HG02678 (cell line): ENCODE data around the gene DSCAML1.

Experiments used
- ATAC-seq: cut with Tn5 transposase; IDR thresholded peaks from one replicate; pipeline ENCODE4 v1.9.1; 2021; ENCODE audit warnings: mild to moderate bottlenecking, moderate library complexity; ENCODE audit not compliant: unreplicated experiment

The DSCAML1 gene, protein sequence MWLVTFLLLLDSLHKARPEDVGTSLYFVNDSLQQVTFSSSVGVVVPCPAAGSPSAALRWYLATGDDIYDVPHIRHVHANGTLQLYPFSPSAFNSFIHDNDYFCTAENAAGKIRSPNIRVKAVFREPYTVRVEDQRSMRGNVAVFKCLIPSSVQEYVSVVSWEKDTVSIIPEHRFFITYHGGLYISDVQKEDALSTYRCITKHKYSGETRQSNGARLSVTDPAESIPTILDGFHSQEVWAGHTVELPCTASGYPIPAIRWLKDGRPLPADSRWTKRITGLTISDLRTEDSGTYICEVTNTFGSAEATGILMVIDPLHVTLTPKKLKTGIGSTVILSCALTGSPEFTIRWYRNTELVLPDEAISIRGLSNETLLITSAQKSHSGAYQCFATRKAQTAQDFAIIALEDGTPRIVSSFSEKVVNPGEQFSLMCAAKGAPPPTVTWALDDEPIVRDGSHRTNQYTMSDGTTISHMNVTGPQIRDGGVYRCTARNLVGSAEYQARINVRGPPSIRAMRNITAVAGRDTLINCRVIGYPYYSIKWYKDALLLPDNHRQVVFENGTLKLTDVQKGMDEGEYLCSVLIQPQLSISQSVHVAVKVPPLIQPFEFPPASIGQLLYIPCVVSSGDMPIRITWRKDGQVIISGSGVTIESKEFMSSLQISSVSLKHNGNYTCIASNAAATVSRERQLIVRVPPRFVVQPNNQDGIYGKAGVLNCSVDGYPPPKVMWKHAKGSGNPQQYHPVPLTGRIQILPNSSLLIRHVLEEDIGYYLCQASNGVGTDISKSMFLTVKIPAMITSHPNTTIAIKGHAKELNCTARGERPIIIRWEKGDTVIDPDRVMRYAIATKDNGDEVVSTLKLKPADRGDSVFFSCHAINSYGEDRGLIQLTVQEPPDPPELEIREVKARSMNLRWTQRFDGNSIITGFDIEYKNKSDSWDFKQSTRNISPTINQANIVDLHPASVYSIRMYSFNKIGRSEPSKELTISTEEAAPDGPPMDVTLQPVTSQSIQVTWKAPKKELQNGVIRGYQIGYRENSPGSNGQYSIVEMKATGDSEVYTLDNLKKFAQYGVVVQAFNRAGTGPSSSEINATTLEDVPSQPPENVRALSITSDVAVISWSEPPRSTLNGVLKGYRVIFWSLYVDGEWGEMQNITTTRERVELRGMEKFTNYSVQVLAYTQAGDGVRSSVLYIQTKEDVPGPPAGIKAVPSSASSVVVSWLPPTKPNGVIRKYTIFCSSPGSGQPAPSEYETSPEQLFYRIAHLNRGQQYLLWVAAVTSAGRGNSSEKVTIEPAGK (N-terminal part only)

DNA sequence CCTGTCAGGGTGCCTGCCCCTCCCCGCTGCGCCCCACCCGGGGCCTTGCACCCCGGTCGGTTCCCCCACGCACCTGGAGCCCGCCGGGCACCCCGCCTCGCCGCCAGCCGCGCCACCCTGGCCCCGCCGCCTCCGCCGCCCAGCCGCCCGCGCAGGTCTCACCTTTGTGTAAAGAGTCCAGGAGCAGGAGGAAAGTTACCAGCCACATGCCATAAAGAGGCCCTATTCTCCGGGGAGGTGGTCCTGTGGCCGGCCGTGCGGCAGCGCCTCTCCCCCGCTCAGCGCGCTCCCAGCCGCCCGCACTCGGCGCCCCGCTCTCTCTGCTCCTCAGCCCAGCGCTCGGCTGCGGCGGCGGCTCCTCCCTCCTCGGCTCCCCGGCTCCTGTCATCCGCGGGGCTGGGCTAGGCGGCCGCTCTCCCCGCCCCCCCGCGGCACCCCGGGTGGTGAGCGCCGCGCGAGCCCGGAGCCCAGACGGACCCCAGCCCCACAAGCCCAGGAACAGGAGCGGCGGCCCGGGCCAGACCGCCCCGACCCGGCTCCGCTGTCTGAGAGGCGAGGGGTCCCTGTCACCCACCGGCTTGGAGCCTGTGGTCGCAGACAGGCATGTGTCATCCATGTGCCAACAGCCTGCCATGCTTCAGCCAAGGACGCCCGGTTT is at the start of gene DSCAML1:
Gene DSCAML1 (minus strand): TSS at position 345 of the 658 bp plus-strand sequence. CDS start 137 bp downstream, at position 208.
- ATAC-seq = no peak

DNA sequence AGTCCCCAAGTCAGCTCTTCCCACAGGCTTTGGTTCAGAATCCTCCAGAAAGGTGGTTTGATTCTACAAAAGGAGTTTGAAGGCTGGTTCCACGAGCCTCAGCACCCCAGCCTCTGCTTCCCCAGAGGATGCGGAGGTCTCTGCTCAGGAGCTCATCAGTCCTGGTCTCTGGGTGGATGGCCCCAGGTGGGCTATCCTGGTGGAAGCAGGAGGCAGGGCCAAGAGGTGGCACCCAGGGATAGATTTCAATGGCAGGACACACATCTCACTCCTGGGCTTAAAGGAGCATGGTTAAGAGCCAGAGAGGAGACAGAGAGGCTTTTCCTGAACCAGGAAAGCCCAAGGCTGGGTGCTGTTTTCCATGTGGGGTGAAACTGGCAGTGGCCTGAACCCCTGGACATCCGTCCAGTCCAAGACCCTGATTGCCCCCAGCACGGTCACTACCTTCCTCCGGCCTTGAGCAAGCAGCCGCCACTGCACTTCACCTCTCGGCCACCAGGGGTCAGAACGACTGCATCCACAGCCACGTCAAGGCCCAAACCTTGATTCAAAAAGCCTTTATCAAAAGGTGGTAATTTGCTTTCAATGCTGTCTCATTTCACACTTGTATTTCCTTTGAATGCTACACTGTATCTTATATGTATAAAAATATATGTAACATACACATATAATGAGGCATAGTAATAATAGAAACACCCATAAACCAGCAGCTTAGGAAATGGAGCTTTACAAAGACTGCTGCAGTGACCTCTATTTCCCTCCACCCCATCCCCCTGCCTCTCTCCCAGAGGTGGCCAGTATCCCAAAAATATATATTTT is 46.9 kb upstream of the DSCAML1 start:
- no peak for ATAC-seq

DNA sequence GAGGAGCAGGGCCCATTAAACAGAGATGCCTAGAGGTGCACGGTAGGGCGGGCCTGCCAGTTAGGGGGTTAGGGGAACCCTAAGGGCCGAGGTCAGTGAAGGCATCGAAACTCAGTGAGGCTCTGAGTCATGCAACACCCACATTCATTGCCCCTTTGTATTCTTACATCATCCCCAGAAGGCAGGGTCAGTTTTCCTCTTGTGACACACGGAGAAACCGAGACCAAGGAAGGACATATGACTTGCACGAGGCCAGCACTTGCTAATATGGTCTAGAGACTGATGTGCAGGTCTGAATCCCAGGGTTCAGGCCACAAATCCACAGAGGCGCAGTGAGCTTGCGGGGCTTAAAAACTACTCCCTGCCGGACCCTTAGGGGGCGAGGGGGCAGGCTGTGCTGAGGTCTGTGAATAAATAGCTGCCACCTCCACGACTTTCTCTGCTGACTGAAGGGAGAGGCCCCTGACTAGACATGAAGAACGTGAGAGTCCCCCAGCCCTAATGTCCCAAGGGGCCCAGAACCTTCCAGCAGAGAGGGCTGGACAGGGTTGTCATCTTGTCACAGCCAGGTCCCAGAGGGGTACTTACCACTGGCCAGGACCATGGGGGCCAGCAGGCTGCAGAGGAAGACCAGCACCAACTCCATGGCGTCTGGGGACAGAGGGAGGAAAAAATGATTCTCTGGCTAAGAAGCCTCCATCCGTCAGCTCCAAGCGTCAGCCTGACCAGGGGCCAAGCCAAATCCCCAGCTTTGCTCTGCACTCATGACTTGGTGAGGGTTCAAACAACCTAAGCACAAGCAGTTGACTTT is 45.3 kb upstream of the DSCAML1 start:
- ATAC-seq = no peak

DNA sequence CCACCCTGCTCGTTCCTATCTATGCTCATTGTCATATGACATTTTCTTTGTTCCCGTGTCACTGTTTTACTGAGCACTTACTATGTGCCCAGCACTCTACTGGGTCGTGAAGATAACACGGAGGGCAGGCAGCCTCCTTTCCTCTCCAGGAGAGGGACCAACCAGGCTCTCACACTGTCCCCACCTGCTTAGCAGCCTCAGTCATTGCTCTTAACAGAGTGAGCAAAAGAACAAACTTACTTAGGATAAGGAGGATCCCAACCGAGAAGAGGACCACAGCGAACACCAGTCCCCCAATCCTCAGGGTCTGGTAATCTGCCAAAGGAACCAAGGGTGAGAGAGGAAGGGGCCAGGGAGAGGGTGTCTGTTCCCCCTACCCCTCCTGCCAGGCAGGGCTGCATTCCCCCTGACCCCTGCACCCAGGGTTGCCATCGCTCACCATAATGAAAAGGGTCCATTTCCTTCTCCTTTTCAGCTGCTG is 44.6 kb upstream of the DSCAML1 start:
- no peak for ATAC-seq

DNA sequence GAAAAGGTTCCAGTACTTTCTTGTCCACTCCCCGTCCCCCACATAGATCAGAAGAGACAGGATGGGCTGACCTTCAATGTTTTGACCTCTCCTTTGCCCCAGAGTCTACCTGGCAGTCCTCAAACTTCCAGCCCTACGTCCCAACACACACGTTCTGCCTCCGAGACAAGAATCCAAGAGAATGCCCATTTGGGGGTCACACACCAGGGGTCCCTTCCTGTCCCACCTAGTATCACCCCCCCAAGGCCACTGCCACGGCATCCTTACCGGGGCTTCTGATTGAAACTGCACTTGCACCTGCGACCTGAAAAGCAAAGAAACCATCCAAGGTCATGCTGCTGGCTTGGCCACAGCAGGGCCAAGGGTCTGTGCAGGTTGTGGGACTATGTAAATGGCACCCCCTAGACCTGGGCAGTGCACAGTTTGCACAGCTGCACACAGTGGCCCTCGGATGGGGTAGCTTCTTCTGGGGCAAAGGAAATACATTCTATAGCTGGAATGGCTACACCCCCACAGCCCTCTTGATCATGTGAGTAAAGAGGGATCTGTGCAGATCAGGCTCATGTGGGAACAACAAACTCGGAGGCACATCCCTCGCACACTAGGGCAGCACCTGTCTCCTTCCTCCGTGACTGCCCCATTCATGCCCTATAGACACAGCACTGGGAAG is 44.0 kb upstream of the DSCAML1 start:
- no peak for ATAC-seq

DNA sequence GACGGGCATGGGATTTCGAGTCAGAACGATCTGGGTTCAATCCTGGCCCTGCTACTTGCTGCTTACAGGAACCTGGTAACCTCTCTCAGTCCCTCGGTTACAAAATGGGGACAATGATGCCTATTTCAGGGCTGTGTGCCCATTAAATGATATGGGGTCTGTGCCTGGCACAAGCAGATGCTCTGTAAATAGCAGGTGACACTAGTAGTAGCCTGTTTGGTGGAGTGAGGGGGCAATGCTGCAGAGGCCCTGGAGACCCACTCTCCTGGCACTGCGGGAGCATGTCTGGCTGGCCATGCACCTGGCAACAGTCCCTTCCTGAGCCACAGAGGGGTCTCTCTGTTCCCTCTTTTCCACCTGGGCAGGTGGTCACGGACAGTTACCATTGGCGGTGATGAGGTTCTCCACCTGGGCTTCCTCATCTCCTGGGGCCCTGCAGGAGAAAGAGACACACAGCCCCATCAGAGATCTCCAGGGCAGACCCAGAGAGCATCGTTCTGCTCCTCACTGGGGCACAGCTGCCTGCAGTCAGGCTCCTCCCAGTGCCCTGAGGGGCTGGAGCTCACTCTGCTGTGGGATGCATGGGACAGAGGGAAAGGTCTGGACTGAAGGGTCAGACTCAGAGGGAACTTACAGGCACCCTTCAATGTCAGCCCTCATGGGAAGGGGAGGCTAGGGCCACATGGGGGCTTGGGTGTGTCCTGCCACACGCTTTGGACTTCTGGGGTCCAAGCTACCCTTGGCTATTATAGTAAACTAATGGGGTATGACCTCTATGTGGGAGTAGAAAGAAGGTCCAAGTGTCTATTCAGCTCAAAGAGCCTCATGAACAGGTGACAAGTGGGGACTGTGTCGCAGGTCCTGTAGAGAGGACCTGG is 43.2 kb upstream of the DSCAML1 start:
- no peak for ATAC-seq

DNA sequence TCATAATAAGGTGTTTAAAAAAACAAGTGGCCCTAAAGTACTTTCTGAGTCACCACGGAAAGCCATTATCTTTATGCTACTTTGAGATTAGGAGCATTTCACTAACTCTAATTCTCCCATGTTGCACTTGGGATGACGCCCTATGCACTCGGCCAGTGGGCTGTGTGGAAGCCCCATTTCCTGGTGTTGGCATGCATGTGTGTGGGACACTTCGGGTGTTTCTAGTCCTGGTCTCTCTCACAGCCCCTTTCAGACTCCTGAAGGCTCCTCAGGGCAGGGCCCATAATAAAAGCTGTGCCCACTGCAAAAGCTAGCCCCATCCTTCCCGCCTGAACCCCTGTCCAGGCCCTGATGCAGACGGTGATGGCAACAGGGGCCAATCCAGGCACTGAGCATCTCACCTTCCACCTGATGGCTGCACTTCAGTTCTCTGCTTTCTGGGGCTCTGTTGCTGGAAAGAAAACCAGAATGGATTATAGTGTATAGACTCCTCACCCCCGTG is 42.4 kb upstream of the DSCAML1 start:
- ATAC-seq = no peak

DNA sequence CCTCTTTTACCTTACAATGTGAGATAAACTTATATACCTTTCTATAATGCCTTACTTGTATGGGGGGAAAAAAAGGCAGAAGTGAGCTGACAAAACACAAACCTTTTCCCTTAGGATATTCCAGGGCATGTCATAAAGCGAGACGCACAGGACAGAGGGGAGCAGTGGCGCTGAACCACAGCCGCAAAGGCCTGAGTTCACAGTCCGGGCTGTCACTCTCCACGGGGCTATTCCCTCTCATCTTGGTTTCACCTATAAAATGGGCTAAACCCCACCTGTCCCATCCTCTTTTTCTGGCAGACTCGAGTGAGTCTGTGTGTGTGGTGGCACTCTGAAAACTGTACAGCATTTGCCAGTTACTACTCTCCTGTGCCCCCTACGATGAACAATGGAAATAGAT is 41.9 kb upstream of the DSCAML1 start:
- no peak for ATAC-seq

DNA sequence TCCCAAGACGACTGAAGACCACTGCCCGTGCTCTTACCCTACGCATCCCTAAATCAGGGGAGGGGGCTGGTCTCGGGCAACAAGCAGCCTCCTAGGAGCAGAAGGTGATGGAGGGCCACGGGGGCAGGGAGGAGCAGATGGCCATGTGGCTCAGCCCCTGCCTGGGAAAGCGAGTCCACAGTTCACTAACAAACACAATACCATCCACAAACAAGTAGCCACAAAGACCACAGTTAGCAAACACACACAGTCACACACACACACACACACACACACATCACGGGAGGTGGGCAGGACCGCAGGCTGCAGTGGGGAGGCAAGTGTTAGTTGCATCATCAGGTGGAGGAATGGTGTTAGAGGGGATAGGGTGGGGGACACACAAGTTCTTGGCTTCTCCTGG is 40.8 kb upstream of the DSCAML1 start:
- ATAC-seq = no peak

DNA sequence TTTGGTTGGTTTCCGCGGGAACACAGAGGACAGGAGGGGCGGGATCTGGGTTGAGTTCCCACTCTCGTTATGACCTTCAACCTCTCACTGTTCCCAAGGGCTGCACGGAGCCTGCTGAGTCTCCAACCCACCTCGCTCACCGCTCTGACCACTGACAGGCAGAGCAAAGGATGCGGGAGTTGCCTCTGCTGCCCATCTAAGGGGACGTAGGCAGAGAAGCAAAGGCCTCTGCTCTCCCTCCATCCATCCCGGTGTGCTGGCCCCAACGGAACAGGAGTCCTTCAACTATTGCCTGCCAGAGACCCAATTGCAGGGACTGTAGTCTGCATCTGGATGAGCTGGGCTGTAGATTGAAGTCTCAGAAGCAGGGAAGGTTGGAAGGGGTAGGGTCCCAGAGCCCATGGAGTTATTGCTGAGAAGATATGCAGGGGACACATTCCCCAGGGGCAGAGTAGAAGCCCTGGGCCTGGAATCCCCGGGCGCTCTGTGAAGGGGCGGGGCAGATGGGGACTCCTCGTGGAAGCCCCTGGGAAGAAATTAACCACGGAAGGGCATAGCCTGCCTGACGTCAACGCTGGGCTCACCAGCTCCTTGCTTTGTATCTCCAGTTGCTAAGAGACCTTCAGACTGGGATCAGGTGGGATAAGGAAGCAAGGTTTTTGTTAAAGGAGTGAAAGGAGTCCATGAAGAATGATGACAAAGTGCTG is 40.2 kb upstream of the DSCAML1 start:
- ATAC-seq = no peak

DNA sequence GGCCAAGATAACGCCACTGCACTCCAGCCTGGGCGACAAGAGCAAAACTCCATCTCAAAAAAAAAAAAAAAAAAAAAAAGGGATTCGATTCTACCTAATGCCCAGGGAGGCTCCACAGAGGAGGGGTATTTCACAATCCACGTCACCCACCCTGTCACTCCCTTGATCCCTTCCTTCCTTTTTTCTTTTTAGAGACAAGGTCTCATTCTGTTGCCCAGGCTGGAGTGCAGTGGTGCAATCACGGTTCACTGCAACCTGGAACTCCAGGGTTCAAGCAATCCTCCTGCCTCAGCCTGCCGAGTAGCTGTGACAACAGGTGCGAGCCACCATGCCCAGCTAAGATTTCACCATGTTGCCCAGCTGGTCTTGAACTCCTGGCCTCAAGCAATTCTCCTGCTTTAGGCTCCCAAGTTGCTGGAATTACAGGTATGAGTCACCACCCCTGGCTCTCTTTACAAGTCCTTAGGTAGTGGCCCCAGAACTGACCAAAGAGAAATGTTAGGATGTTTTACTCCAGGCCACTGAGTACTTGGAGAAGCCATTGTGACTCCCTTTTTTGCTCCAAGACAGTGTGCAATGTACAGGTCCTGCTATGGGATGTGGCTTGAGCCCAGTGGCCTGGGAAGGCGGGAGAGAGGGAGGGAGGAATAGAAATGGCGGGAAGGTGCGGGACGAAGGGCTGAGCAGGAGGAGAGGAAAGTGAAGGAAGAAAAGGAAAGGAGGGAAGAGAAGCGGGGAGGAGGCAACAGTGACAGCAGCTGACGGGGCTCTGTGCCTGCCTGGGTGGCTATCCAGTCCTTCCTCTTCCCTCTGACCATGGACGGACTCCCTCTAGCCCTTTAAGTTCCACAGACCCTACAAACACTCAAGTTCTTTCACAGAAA is 39.3 kb upstream of the DSCAML1 start:
- no peak for ATAC-seq

DNA sequence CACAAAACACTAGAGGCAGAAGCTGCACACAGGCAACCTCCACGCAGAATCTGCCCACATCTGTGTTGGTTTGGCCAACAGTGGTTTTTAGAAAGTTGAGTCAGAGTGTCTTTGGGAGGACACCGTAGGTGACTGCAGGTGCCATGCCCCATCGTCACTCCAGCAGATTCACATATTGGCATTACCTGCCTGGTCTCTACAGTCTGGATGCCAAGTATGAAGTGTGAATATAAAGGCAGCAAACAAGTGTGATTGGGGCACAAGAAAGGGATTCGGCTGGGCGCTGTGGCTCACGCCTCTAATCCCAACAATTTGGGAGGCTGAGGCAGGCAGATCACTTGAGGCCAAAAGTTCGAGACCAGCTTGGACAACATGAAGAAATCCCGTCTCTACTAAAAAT is 38.6 kb upstream of the DSCAML1 start:
- no peak for ATAC-seq

DNA sequence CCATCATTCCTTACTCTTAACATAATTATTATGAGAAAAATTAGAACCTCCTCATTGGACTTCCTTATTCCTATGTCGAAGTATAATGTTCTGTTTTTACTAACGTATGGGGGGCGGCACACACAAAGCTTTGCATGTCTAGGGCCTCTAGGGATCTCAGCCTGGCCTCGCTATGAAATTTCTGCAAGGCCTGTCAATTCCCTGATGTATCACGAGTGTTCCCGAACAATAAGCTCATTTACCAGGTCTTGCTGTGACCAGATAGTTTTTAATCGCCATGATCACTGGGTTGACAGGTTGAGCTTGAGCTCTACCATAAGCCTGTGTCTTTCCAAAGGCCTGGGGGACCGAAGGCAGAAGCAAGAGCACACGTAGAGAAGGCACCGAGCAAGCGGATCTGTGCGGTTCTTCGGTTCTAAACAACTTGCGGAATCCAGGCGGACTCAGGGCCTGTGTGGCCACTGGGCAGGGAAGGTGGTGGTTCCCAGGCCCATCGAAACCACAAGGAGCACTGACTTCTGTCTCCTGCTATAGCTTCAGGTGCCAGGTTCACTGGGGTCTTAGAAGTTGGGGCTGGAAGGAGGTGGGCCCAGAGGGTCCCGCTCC is 37.9 kb upstream of the DSCAML1 start:
- no peak for ATAC-seq

DNA sequence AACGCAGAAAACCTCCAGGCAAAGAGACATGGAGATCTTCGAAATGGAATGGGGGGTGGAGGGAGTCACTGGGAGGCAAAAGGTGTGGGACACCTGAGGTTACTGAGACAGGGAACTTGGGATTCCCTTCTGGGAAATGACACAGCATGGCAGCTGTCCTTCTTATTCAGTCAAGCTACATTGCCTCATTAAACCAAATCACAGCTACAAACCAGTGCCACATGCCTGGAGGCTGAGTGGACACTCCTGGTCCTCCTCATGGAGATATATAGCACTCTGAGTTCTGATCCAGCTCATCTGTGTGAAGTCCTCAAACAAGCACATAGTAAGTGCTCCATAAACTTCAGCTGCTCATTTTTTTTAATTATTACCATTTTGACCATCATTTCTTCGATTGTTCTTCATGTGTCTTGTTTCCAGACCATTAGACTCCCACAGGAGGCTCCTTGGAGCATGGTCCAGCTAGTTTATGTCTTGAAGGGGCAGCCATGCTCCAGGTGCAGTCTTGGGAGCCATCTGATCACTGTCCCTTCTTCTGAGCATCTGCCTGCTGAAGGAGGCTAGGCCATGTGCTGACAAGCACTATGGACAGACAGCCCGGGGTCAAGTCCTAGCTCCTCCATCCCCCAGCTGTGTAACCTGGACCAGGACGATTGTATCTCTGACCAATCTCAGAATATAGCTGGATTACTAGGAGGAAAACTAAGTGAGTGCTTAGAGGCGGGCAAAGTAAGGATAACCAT is 37.2 kb upstream of the DSCAML1 start:
- no peak for ATAC-seq
